ENCODE data around the gene CX3CL1.

DNA sequence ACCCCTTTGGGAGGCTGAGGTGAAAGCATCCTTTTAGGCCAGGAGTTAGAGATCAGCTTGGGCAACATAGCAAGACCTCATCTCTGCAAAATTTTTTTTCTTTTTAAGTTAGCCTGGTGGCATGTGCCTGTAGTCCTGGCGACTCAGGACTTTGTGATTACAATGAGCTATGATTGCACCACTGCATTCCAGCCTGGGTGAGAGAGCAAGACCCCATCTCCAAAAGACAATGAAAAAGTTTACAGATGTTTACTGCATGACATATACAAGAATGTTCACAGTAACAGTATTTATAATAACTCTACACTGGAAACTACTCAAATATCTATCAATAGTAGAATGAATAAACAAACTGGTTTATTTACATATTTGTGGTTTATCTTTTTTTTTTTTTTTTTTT lies 46.8 kb upstream of the CX3CL1 start:
- TF ChIP-seq, protein P1, sequence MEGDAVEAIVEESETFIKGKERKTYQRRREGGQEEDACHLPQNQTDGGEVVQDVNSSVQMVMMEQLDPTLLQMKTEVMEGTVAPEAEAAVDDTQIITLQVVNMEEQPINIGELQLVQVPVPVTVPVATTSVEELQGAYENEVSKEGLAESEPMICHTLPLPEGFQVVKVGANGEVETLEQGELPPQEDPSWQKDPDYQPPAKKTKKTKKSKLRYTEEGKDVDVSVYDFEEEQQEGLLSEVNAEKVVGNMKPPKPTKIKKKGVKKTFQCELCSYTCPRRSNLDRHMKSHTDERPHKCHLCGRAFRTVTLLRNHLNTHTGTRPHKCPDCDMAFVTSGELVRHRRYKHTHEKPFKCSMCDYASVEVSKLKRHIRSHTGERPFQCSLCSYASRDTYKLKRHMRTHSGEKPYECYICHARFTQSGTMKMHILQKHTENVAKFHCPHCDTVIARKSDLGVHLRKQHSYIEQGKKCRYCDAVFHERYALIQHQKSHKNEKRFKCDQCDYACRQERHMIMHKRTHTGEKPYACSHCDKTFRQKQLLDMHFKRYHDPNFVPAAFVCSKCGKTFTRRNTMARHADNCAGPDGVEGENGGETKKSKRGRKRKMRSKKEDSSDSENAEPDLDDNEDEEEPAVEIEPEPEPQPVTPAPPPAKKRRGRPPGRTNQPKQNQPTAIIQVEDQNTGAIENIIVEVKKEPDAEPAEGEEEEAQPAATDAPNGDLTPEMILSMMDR (conservative IDR thresholded peaks at IDR 0.05; ENCODE audit: low read length) = no peak
- TF ChIP-seq EZH2phosphoT487 (IDR thresholded peaks at IDR 0.05; ENCODE audit: borderline replicate concordance, low read depth, low read length) = no peak

All from OCI-LY7 (cell line).